Common myeloid progenitor, CD34-positive (primary cell): ENCODE data around the gene LRRC4C.

Experiments used
- CTCF ChIA-PET: fragments of 350-600 bp; sonication (Branson Sonifier 250); formaldehyde crosslinking; loops from one replicate; lab custom pipeline; 2021; ENCODE audit warnings: antibody characterized with exemption; lab: Charles Lee
- POLR2A ChIA-PET: fragments of 350-600 bp; sonication (Branson Sonifier 250); formaldehyde crosslinking; loops from one replicate; lab custom pipeline; 2021; ENCODE audit warnings: antibody characterized with exemption; lab: Charles Lee
- DNase-seq, 3 donors: peaks; one replicate each; pipeline versions ENCODE4 v3.0.0 to v3.0.0-alpha.2; 2013
- H3K27ac ChIP-seq, 2 experiments: 1 replicate in 1 of 2; 2 replicates in 1 of 2; pipeline ENCODE4 v1.7.0; 2013; ENCODE audit warnings: inconsistent platforms in 2 of 2, low read length in 2 of 2, mild to moderate bottlenecking in 2 of 2, low read depth in 1 of 2, moderate library complexity in 1 of 2; ENCODE audit not compliant: severe bottlenecking in 2 of 2, insufficient read depth in 1 of 2, poor library complexity in 1 of 2
- H3K27me3 ChIP-seq, 5 experiments: replicated peaks in 2 of 5; 1 replicate in 3 of 5; 2 replicates in 2 of 5; pipeline versions ENCODE4 v1.6.1 to v1.7.0; 2013; ENCODE audit warnings: low read length in 4 of 5, mild to moderate bottlenecking in 2 of 5, moderate library complexity in 2 of 5, inconsistent platforms in 1 of 5; ENCODE audit not compliant: insufficient read depth in 5 of 5, control insufficient read depth in 4 of 5
- H3K36me3 ChIP-seq, 4 experiments: 1 replicate in 2 of 4; 2 replicates in 2 of 4; pipeline versions ENCODE4 v1.6.1 to v1.7.0; 2013; ENCODE audit warnings: low read length in 3 of 4, control low read depth in 1 of 4, mild to moderate bottlenecking in 1 of 4; ENCODE audit not compliant: control insufficient read depth in 4 of 4, insufficient read depth in 4 of 4
- H3K4me1 ChIP-seq, 4 experiments: 1 replicate in 3 of 4; 2 replicates in 1 of 4; pipeline versions ENCODE4 v1.6.1 to v1.7.1; 2013; ENCODE audit warnings: low read length in 3 of 4, mild to moderate bottlenecking in 3 of 4, control low read depth in 1 of 4, inconsistent platforms in 1 of 4, moderate library complexity in 1 of 4; ENCODE audit not compliant: control insufficient read depth in 4 of 4, insufficient read depth in 4 of 4; ENCODE audit errors: control extremely low read depth in 1 of 4
- H3K4me3 ChIP-seq, 7 experiments: 1 replicate in 4 of 7; 2 replicates in 3 of 7; pipeline versions ENCODE4 v1.5.1 to v1.7.0; 2013; ENCODE audit warnings: mild to moderate bottlenecking in 7 of 7, low read length in 6 of 7, moderate library complexity in 6 of 7, inconsistent platforms in 2 of 7, low read depth in 2 of 7, control low read depth in 1 of 7; ENCODE audit not compliant: insufficient read depth in 4 of 7, control insufficient read depth in 1 of 7; ENCODE audit errors: extremely low read depth in 1 of 7
- H3K9me3 ChIP-seq, 5 experiments: 1 replicate in 4 of 5; 2 replicates in 1 of 5; pipeline versions ENCODE4 v1.6.1 to v1.7.1; 2013; ENCODE audit warnings: low read length in 4 of 5, mild to moderate bottlenecking in 2 of 5, inconsistent platforms in 1 of 5, low read depth in 1 of 5, moderate library complexity in 1 of 5; ENCODE audit not compliant: control insufficient read depth in 4 of 5, insufficient read depth in 2 of 5; ENCODE audit errors: control extremely low read depth in 1 of 5
- WGBS: methylation state at CpG from one replicate; pipeline ENCODE4 v1.1.5; 2013; ENCODE audit not compliant: insufficient coverage; 5-methylcytosine and 5-hydroxymethylcytosine counted together

The LRRC4C gene

DNA sequence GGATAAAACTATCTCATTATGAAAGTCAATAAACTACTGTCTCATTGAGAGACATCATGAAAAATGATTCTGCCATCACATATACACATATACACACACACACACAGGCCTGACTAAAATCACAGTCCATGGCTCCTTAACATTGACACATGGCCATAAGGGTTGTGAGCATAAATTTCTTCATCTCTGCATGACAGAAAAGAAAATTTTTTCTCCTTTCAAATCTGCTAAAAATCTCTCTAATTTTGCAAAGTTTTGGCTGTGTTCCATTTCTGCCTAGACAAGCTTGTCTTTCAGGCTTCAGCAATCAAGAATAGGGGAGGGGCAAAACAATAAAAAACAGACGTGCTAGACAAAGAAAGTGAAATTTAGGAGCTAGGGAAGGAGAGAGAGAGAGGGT, 324.5 kb downstream of the LRRC4C start:
- WGBS, result 17% methylated on average over 1 of the region's 1 CpG
- Histone ChIP-seq H3K9me3 (no peaks in the 10 kb centered on the region), H3K36me3 (no peaks in the 10 kb centered on the region), H3K27ac (no peak overlapping the region), H3K4me3 (no peak overlapping the region), H3K27me3 (no peaks in the 10 kb centered on the region), H3K4me1 (no peaks in the 10 kb centered on the region)
- DNase-seq, result no peak
- POLR2A ChIA-PET, result no interaction called here
- CTCF ChIA-PET, result no interaction called here

- no peak overlapping the region for H3K4me3 ChIP-seq
- no CpG with 5 or more reads among the region's 2 CpGs for WGBS
- no peaks in the 10 kb centered on the region for H3K36me3 ChIP-seq
- CTCF ChIA-PET, result no interaction called here
- H3K4me1 ChIP-seq, result no peaks in the 10 kb centered on the region
- no peak overlapping the region for H3K27ac ChIP-seq
- no peak for DNase-seq
- H3K9me3 ChIP-seq, result no peaks in the 10 kb centered on the region
- POLR2A ChIA-PET, result no interaction called here
- H3K27me3 ChIP-seq, result no peaks in the 10 kb centered on the region
Observed at GRCh38 chr11:41133023-41133422, 326.4 kb downstream of the LRRC4C start.

- Histone ChIP-seq H3K4me3 (no peak overlapping the region), H3K27me3 (no peaks in the 10 kb centered on the region), H3K9me3 (no peaks in the 10 kb centered on the region), H3K27ac (no peak overlapping the region), H3K4me1 (no peaks in the 10 kb centered on the region), H3K36me3 (no peaks in the 10 kb centered on the region)
- ChIA-PET CTCF (no interaction called here), POLR2A (interaction anchor here (0.7 kb wide), 1 partner anchor 12 kb away, joined by 3 read pairs; no protein-coding TSS in a partner anchor)
- DNase-seq, result no peak
Observed at GRCh38 chr11:41121600-41121999, 337.9 kb downstream of the LRRC4C start.

- 67% methylated on average over 1 of the region's 2 CpGs for WGBS
- POLR2A ChIA-PET, result no interaction called here
Observed at GRCh38 chr11:41119484-41119883, 340.0 kb downstream of the LRRC4C start.

DNA sequence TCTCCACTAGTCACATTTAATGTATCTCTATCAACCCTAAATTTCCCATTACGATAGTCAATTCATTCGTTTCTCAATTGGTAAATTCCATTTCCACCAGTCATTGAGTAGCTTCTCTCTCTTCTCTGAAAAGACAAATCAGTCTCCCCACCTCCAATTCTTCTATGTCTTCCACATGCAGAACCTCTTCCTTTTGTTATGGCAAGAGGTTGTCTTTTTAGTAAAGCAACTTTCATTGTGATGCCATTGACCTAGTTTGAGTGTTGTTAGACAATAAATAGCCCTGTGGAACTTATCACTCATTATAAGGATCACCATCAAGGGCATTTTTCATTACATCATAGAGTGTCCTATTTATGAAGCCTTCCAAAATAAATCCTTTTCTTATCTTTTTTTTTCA, 340.9 kb downstream of the LRRC4C start:
- Histone ChIP-seq H3K27ac (no peak overlapping the region), H3K27me3 (no peaks in the 10 kb centered on the region), H3K9me3 (no peaks in the 10 kb centered on the region), H3K4me3 (no peak overlapping the region), H3K4me1 (no peaks in the 10 kb centered on the region), H3K36me3 (no peaks in the 10 kb centered on the region)
- DNase-seq, result no peak
- POLR2A ChIA-PET, result no interaction called here
- 73% methylated on average over 2 of the region's 2 CpGs for WGBS
- CTCF ChIA-PET, result interaction anchor here (1.1 kb wide), 1 partner anchor 24 kb away, joined by 3 read pairs; no protein-coding TSS in a partner anchor

More at GRCh38 chr11:41119484-41119883, 340.0 kb downstream of the LRRC4C start:
- no peaks in the 10 kb centered on the region for H3K36me3 ChIP-seq
- CTCF ChIA-PET, result no interaction called here
- no peak overlapping the region for H3K27ac ChIP-seq
- H3K4me3 ChIP-seq, result no peak overlapping the region
- no peaks in the 10 kb centered on the region for H3K9me3 ChIP-seq
- H3K4me1 ChIP-seq, result no peaks in the 10 kb centered on the region
- H3K27me3 ChIP-seq, result no peaks in the 10 kb centered on the region
- no peak for DNase-seq

GRCh38 chr11:41116970-41117369, 342.5 kb downstream of the LRRC4C start:
- ChIA-PET CTCF (no interaction called here), POLR2A (no interaction called here)

GRCh38 chr11:41115066-41115465, 344.4 kb downstream of the LRRC4C start:
- Histone ChIP-seq H3K27ac (no peak overlapping the region), H3K4me1 (no peaks in the 10 kb centered on the region), H3K4me3 (no peak overlapping the region), H3K9me3 (no peaks in the 10 kb centered on the region), H3K36me3 (no peaks in the 10 kb centered on the region), H3K27me3 (no peaks in the 10 kb centered on the region)
- DNase-seq, result no peak
- ChIA-PET CTCF (no interaction called here), POLR2A (no interaction called here)

More at GRCh38 chr11:41116970-41117369, 342.5 kb downstream of the LRRC4C start:
- H3K4me1 ChIP-seq, result no peaks in the 10 kb centered on the region
- 56% methylated on average over 3 of the region's 3 CpGs for WGBS
- H3K9me3 ChIP-seq, result no peaks in the 10 kb centered on the region
- H3K36me3 ChIP-seq, result no peaks in the 10 kb centered on the region
- no peak overlapping the region for H3K27ac ChIP-seq
- no peaks in the 10 kb centered on the region for H3K27me3 ChIP-seq
- no peak overlapping the region for H3K4me3 ChIP-seq
- no peak for DNase-seq
